RWPE2 (cell line): ENCODE results near the gene PLD5.

Source experiments
- ATAC-seq: fragments of 200-7000 bp; cut with Tn5 transposase; 3 replicates; pipeline ENCODE4 v1.9.1; 2021; ENCODE audit warnings: low read depth
- DNase-seq: peaks from one replicate; pipeline ENCODE4 v3.0.0-alpha.2; 2020; ENCODE audit warnings: low spot score
- H3K27ac ChIP-seq: fragments of 450-650 bp; 2 replicates; pipeline ENCODE4 v1.5.1; 2017; ENCODE audit warnings: mild to moderate bottlenecking; ENCODE audit not compliant: poor library complexity, severe bottlenecking
- H3K27me3 ChIP-seq: fragments of 250-450 bp; sonication (Bioruptor Pico); 2 replicates; pipeline ENCODE4 v1.5.1; 2021; ENCODE audit warnings: mild to moderate bottlenecking, moderate library complexity; ENCODE audit not compliant: insufficient read depth, poor library complexity, severe bottlenecking
- H3K36me3 ChIP-seq: fragments of 250-450 bp; sonication (Bioruptor Pico); 2 replicates; pipeline ENCODE4 v1.5.1; 2020; ENCODE audit warnings: low read depth, mild to moderate bottlenecking, moderate library complexity
- H3K4me1 ChIP-seq: fragments of 250-450 bp; sonication (Bioruptor Pico); 2 replicates; pipeline ENCODE4 v1.5.1; 2021; ENCODE audit warnings: mild to moderate bottlenecking, moderate library complexity; ENCODE audit not compliant: insufficient read depth, poor library complexity, severe bottlenecking
- H3K4me3 ChIP-seq: fragments of 250-450 bp; sonication (Bioruptor Pico); 2 replicates; pipeline ENCODE4 v1.5.1; 2021; ENCODE audit warnings: mild to moderate bottlenecking, moderate library complexity; ENCODE audit not compliant: severe bottlenecking
- H3K9me3 ChIP-seq: fragments of 250-450 bp; sonication (Bioruptor Pico); 2 replicates; pipeline ENCODE4 v1.5.1; 2021; ENCODE audit warnings: mild to moderate bottlenecking, moderate library complexity; ENCODE audit not compliant: severe bottlenecking
- CTCF ChIP-seq: fragments of 450-650 bp; IDR thresholded peaks from one replicate; pipeline ENCODE4 v1.5.1; 2017; ENCODE audit warnings: mild to moderate bottlenecking, moderate library complexity; ENCODE audit not compliant: poor library complexity, severe bottlenecking

Gene PLD5

GRCh38 chr1:242455052-242455361, 69.5 kb downstream of the PLD5 start:
- no peaks in the 10 kb centered on the region for H3K36me3 ChIP-seq
- H3K4me3 ChIP-seq, result no peak overlapping the region
- no peaks in the 10 kb centered on the region for H3K27me3 ChIP-seq
- no peak for ATAC-seq
- TF ChIP-seq CTCF, result peak; percentile 49
- no peaks in the 10 kb centered on the region for H3K9me3 ChIP-seq
- H3K27ac ChIP-seq, result no peak overlapping the region
- DNase-seq, result no peak
- no peaks in the 10 kb centered on the region for H3K4me1 ChIP-seq

- Histone ChIP-seq H3K9me3 (no peaks in the 10 kb centered on the region), H3K4me1 (no peaks in the 10 kb centered on the region), H3K36me3 (no peaks in the 10 kb centered on the region), H3K27ac (no peak overlapping the region), H3K4me3 (no peak overlapping the region), H3K27me3 (no peaks in the 10 kb centered on the region)
- peak; percentile 58; the same call in 2 of the 3 replicates for ATAC-seq
- TF ChIP-seq CTCF, result peak; percentile 67
- no peak for DNase-seq
These were observed 70.0 kb downstream of the PLD5 start for GRCh38 chr1:242454262-242455051.

- no peaks in the 10 kb centered on the region for H3K9me3 ChIP-seq
- no peak overlapping the region for H3K4me3 ChIP-seq
- H3K27me3 ChIP-seq, result no peaks in the 10 kb centered on the region
- H3K4me1 ChIP-seq, result no peaks in the 10 kb centered on the region
- ATAC-seq (no peak), DNase-seq (no peak)
- no peaks in the 10 kb centered on the region for H3K36me3 ChIP-seq
- H3K27ac ChIP-seq, result no peak overlapping the region
- no peak for TF ChIP-seq CTCF
These were observed 71.9 kb downstream of the PLD5 start for GRCh38 chr1:242452573-242452972.

GRCh38 chr1:242449661-242450060, 74.8 kb downstream of the PLD5 start:
- no peak overlapping the region for H3K27ac ChIP-seq
- H3K4me1 ChIP-seq, result no peaks in the 10 kb centered on the region
- no peaks in the 10 kb centered on the region for H3K36me3 ChIP-seq
- DNase-seq (no peak), ATAC-seq (no peak)
- no peaks in the 10 kb centered on the region for H3K27me3 ChIP-seq
- TF ChIP-seq CTCF, result no peak
- no peak overlapping the region for H3K4me3 ChIP-seq
- no peaks in the 10 kb centered on the region for H3K9me3 ChIP-seq

- Histone ChIP-seq H3K27ac (no peak overlapping the region), H3K4me1 (no peaks in the 10 kb centered on the region), H3K4me3 (no peak overlapping the region), H3K36me3 (no peaks in the 10 kb centered on the region), H3K9me3 (no peaks in the 10 kb centered on the region), H3K27me3 (no peaks in the 10 kb centered on the region)
- ATAC-seq, result no peak
- no peak for TF ChIP-seq CTCF
- no peak for DNase-seq
These were observed 75.4 kb downstream of the PLD5 start for GRCh38 chr1:242448910-242449645.
